A549 (cell line): ENCODE measurements around the gene ANO2. TPM values are rescaled to one million over a fixed set of nuclear protein-coding genes. Genes with fewer than 3 reads are reported as not detected.

ENCODE experiments used
- ATAC-seq, 2 experiments: fragments of 200-7000 bp in 1 of 2; fragments of >200 bp in 1 of 2; cut with Nextera tagmentation in 1 of 2; cut with Tn5 transposase in 1 of 2; 3 replicates each; pipeline versions ENCODE4 v1.8.0 to v1.9.1; 2018 to 2020; ENCODE audit warnings: mild to moderate bottlenecking in 1 of 2, moderate library complexity in 1 of 2
- CTCF ChIA-PET: fragments of 300-600 bp; sonication (Branson Sonifier 250); formaldehyde crosslinking; extraction: SDS; loops from one replicate; lab custom pipeline; 2021; ENCODE audit warnings: antibody characterized with exemption, inconsistent platforms; lab: Yijun Ruan, JAX
- POLR2A ChIA-PET: fragments of 350-600 bp; formaldehyde crosslinking; extraction: SDS; loops from one replicate; lab custom pipeline; 2021; ENCODE audit warnings: antibody characterized with exemption, inconsistent platforms; lab: Yijun Ruan, JAX
- DNase-seq, 2 experiments: peaks; one replicate each; pipeline versions ENCODE4 v3.0.0 to v3.0.0-alpha.2; 2011 to 2016; ENCODE audit warnings: low read depth in 1 of 2, low spot score in 1 of 2
- FAIRE-seq: peaks from 2 replicates; lab custom pipeline; 2011; peaks lifted over from hg19 to GRCh38; lab: Jason Lieb, UNC
- H3K27ac ChIP-seq, 2 experiments: fragments of >200 bp; sonication (Bioruptor Twin); formaldehyde crosslinking; 3 replicates each; pipeline ENCODE4 v1.5.1; 2016 to 2017
- H3K4me1 ChIP-seq: fragments of >200 bp; sonication (Bioruptor Twin); formaldehyde crosslinking; 3 replicates; pipeline ENCODE4 v1.6.1; 2016
- H3K4me2 ChIP-seq: fragments of >200 bp; sonication (Bioruptor Twin); formaldehyde crosslinking; 3 replicates; pipeline ENCODE4 v1.6.1; 2016
- H3K4me3 ChIP-seq: fragments of >200 bp; sonication (Bioruptor Twin); formaldehyde crosslinking; 3 replicates; pipeline ENCODE4 v1.5.1; 2016
- H3K9me3 ChIP-seq: fragments of >200 bp; sonication (Bioruptor Twin); formaldehyde crosslinking; 3 replicates; pipeline ENCODE4 v1.6.1; 2016
- CBX8 ChIP-seq: fragments of 200-600 bp; sonication (generic); IDR thresholded peaks from 2 replicates; pipeline ENCODE4 v1.6.1; 2016
- CHD2 ChIP-seq: fragments of 150-350 bp; IDR thresholded peaks from 2 replicates; pipeline ENCODE4 v1.6.1; 2014; ENCODE audit warnings: low read length; ENCODE audit not compliant: partially characterized antibody
- CHD4 ChIP-seq: fragments of 200-600 bp; sonication (generic); IDR thresholded peaks from 2 replicates; pipeline ENCODE4 v1.6.1; 2016; ENCODE audit warnings: antibody characterized with exemption, mild to moderate bottlenecking, borderline replicate concordance
- EHF ChIP-seq: fragments of 250-450 bp; sonication (Bioruptor Pico); IDR thresholded peaks from 2 replicates; pipeline ENCODE4 v1.5.0; 2020; ENCODE audit warnings: mild to moderate bottlenecking
- ESRRA ChIP-seq: fragments of 150-350 bp; IDR thresholded peaks from 2 replicates; pipeline ENCODE4 v1.6.1; 2014; ENCODE audit warnings: mild to moderate bottlenecking, low read length, borderline replicate concordance
- FOSL2 ChIP-seq, 2 experiments: fragments of 450-650 bp in 1 of 2; fragments of >200 bp in 1 of 2; sonication (Bioruptor Twin) in 1 of 2; formaldehyde crosslinking; IDR thresholded peaks; 2 replicates each; pipeline versions ENCODE4 v1.5.0 to v1.6.1; 2016 to 2020; ENCODE audit warnings: mild to moderate bottlenecking in 1 of 2, moderate library complexity in 1 of 2
- GATA3 ChIP-seq: IDR thresholded peaks from 2 replicates; pipeline ENCODE4 v1.6.1; 2012; ENCODE audit warnings: borderline replicate concordance
- HDAC2 ChIP-seq: fragments of 200-600 bp; sonication (generic); IDR thresholded peaks from 2 replicates; pipeline ENCODE4 v1.6.1; 2016
- HOXB13 ChIP-seq: fragments of 250-450 bp; sonication (Bioruptor Pico); IDR thresholded peaks from 2 replicates; pipeline ENCODE4 v1.5.0; 2020; ENCODE audit warnings: low read depth, mild to moderate bottlenecking, moderate library complexity
- JUN ChIP-seq, 2 experiments: fragments of >200 bp; sonication (Bioruptor Twin); formaldehyde crosslinking; IDR thresholded peaks; 2 replicates in 1 of 2; 3 replicates in 1 of 2; pipeline ENCODE4 v1.6.1; 2016 to 2017
- KDM5A ChIP-seq: fragments of 200-600 bp; sonication (generic); IDR thresholded peaks from 2 replicates; pipeline ENCODE4 v1.6.1; 2016; ENCODE audit warnings: antibody characterized with exemption, mild to moderate bottlenecking
- MAZ ChIP-seq: fragments of 150-350 bp; IDR thresholded peaks from 2 replicates; pipeline ENCODE4 v1.6.1; 2014; ENCODE audit warnings: antibody characterized with exemption, low read depth, low read length, borderline replicate concordance
- NPAS2 ChIP-seq: fragments of 250-450 bp; sonication (Bioruptor Pico); IDR thresholded peaks from 2 replicates; pipeline ENCODE4 v1.8.0; 2022; ENCODE audit warnings: mild to moderate bottlenecking, moderate library complexity, borderline replicate concordance
- RCOR1 ChIP-seq: fragments of 150-350 bp; IDR thresholded peaks from 2 replicates; pipeline ENCODE4 v1.6.1; 2014; ENCODE audit warnings: antibody characterized with exemption, low read length, low read depth
- SMC3 ChIP-seq: fragments of >200 bp; sonication (Bioruptor Twin); formaldehyde crosslinking; IDR thresholded peaks from 3 replicates; pipeline ENCODE4 v1.6.1; 2018; ENCODE audit warnings: inconsistent platforms
- SREBF2 ChIP-seq: fragments of 450-650 bp; IDR thresholded peaks from 2 replicates; pipeline ENCODE4 v1.6.1; 2014; ENCODE audit warnings: mild to moderate bottlenecking, moderate library complexity
- TP53 ChIP-seq: fragments of 250-450 bp; sonication (Bioruptor Pico); IDR thresholded peaks from 2 replicates; pipeline ENCODE4 v1.5.0; 2021; ENCODE audit warnings: mild to moderate bottlenecking, moderate library complexity
- ZC3H11A ChIP-seq: fragments of 450-650 bp; IDR thresholded peaks from 2 replicates; pipeline ENCODE4 v1.6.1; 2014; ENCODE audit warnings: antibody characterized with exemption, mild to moderate bottlenecking
- ZFP36 ChIP-seq: fragments of 450-650 bp; IDR thresholded peaks from 2 replicates; pipeline ENCODE4 v1.6.1; 2014; ENCODE audit warnings: borderline replicate concordance; ENCODE audit not compliant: partially characterized antibody
- WGBS: methylation state at CpG from one replicate; pipeline ENCODE4 v1.1.6; 2017; ENCODE audit errors: missing lambda C conversion rate; 5-methylcytosine and 5-hydroxymethylcytosine counted together
- polyA plus RNA-seq, 4 experiments: library from polyadenylated mRNA; depleted of rRNA in 3 of 4; stranded (reverse); fragments of >200 nt; fragmentation: RNase III in 1 of 4; extraction: RNeasy Plus Mini Kit Qiagen cat#74134 plus additional on column Dnase treatment in 1 of 4; gene quantifications; 2 replicates in 3 of 4; 3 replicates in 1 of 4; pipeline ENCODE4 v1.2.3, GENCODE V29; 2011 to 2017
- TF ChIP-seq, protein P1 (sequence below): fragments of 250-450 bp; sonication (Bioruptor Pico); IDR thresholded peaks from 2 replicates; pipeline ENCODE4 v1.5.0; 2020; ENCODE audit warnings: low read depth, mild to moderate bottlenecking, moderate library complexity
- TF ChIP-seq, protein P2 (sequence below): fragments of 150-350 bp; IDR thresholded peaks from 2 replicates; pipeline ENCODE4 v1.6.1; 2014; ENCODE audit warnings: low read depth, mild to moderate bottlenecking, low read length
- TF ChIP-seq, protein P3 (sequence below): IDR thresholded peaks from 2 replicates; pipeline ENCODE4 v1.6.1; 2012
- TF ChIP-seq, protein P4 (sequence below): fragments of 450-650 bp; IDR thresholded peaks from 2 replicates; pipeline ENCODE4 v1.6.1; 2014; ENCODE audit warnings: antibody characterized with exemption

ANO2 gene
- polyA plus RNA-seq, 2 of the 4 experiments (the other 2 are of a cell fraction), result not detected

DNA sequence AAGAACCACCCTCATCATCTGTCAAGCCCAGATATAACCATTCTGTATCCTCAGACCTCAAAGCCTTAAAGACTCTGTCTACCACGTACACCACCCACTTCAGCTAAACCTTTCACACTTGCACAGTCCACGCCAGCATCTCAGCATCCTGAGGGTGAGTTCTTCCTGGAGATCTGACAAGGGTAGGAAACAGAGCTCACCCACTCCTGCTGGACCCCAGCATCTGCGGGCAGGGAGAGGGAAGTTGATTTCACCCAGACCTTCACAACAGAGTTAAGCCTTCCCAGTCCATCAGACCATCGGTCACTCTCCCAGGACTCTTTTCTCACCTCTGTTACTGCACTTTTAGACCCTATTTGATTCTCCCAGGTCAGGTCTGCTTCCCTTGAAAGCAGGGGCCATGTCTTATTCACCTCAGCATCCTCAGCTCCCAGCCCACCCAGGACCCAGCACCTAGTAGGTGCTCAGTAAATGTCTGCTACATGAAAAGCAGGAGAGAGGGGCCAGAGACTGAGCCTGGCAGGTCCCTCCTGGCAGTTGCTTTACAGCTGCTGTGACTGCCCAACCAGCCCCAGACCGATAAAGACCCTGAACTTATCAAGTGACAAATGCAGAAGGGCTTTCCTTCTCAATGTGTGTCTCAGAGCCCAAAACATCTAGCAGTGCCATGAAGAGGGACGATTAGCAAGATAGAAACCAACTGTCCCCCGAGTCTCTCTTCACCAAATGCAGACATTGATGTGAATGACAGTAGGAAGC, 34.1 kb downstream of the ANO2 start:
- no peak overlapping the region for H3K27ac ChIP-seq
- no peak overlapping the region for H3K4me3 ChIP-seq
- H3K4me2 ChIP-seq, result no peak overlapping the region
- DNase-seq, result no peak
- ChIA-PET POLR2A (no interaction called here), CTCF (no interaction called here)
- no peak for FAIRE-seq
- no peak for TF ChIP-seq SMC3
- TF ChIP-seq GATA3, result no peak
- TF ChIP-seq NPAS2, result no peak
- no peak for TF ChIP-seq CHD4
- no peak for TF ChIP-seq KDM5A
- H3K4me1 ChIP-seq, result no peaks in the 10 kb centered on the region
- WGBS, result 10% methylated on average over 7 of the region's 7 CpGs
- no peak for ATAC-seq
- H3K9me3 ChIP-seq, result no peaks in the 10 kb centered on the region

DNA sequence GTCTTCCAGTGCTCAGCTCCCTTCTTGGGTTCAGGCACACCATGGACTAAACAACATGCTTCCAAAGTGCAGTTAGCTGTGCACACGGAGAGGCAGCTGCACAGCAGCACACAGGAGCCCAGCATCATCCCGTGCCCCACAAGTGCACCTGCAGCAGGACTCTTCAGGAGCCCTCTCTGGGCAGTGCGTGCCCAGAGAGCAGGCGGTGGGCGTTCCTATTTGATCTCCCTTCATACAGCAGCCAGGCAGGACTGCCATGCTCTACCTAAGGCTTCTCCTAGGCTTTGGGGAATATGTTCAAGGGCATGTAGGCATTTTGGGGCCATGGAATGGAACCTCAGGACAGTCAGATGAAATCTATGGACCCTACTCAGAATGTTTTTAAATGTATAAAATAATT, 35.5 kb downstream of the ANO2 start:
- TF ChIP-seq KDM5A (no peak), CHD2 (no peak), FOSL2 (IDR thresholded peaks at IDR 0.05) (no peak), FOSL2 (CRISPR knock-in tag; IDR thresholded peaks at IDR 0.05) (no peak), CBX8 (no peak), MAZ (no peak), HOXB13 (CRISPR knock-in tag) (no peak), JUN (IDR thresholded peaks at IDR 0.05) (no peak), ZC3H11A (no peak), HDAC2 (no peak), TP53 (CRISPR knock-in tag) (no peak), ZFP36 (no peak), EHF (no peak), RCOR1 (no peak), SREBF2 (no peak), ESRRA (no peak)
- TF ChIP-seq, protein P1, sequence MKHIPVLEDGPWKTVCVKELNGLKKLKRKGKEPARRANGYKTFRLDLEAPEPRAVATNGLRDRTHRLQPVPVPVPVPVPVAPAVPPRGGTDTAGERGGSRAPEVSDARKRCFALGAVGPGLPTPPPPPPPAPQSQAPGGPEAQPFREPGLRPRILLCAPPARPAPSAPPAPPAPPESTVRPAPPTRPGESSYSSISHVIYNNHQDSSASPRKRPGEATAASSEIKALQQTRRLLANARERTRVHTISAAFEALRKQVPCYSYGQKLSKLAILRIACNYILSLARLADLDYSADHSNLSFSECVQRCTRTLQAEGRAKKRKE (CRISPR knock-in tag), result no peak
- TF ChIP-seq, protein P2, sequence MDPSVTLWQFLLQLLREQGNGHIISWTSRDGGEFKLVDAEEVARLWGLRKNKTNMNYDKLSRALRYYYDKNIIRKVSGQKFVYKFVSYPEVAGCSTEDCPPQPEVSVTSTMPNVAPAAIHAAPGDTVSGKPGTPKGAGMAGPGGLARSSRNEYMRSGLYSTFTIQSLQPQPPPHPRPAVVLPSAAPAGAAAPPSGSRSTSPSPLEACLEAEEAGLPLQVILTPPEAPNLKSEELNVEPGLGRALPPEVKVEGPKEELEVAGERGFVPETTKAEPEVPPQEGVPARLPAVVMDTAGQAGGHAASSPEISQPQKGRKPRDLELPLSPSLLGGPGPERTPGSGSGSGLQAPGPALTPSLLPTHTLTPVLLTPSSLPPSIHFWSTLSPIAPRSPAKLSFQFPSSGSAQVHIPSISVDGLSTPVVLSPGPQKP, result no peak
- TF ChIP-seq, protein P3, sequence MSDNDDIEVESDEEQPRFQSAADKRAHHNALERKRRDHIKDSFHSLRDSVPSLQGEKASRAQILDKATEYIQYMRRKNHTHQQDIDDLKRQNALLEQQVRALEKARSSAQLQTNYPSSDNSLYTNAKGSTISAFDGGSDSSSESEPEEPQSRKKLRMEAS, result no peak
- TF ChIP-seq, protein P4, sequence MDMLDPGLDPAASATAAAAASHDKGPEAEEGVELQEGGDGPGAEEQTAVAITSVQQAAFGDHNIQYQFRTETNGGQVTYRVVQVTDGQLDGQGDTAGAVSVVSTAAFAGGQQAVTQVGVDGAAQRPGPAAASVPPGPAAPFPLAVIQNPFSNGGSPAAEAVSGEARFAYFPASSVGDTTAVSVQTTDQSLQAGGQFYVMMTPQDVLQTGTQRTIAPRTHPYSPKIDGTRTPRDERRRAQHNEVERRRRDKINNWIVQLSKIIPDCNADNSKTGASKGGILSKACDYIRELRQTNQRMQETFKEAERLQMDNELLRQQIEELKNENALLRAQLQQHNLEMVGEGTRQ, result no peak
- ATAC-seq (no peak), FAIRE-seq (no peak), DNase-seq (no peak)
- H3K27ac ChIP-seq, result no peak overlapping the region
- ChIA-PET CTCF (no interaction called here), POLR2A (no interaction called here)
- WGBS, result 0% methylated on average over 1 of the region's 5 CpGs
- no peak overlapping the region for H3K4me3 ChIP-seq
- H3K4me1 ChIP-seq, result no peaks in the 10 kb centered on the region
- no peaks in the 10 kb centered on the region for H3K9me3 ChIP-seq
- H3K4me2 ChIP-seq, result no peak overlapping the region
